PFSK-1 (cell line): Measurements from ENCODE around the gene HEYL.

Source experiments
- FOXP2 ChIP-seq: optimal IDR thresholded peaks from 2 replicates; pipeline ENCODE3; 2011; ENCODE audit warnings: borderline replicate concordance, control low read depth, inconsistent platforms; ENCODE audit not compliant: insufficient read depth; ENCODE audit errors: extremely low read length, extremely low read depth
- POLR2AphosphoS5 ChIP-seq: IDR thresholded peaks from 2 replicates; pipeline ENCODE4 v1.6.1; 2012; ENCODE audit warnings: low read depth, mild to moderate bottlenecking, control low read depth, low read length, moderate library complexity
- REST ChIP-seq, 2 experiments: IDR thresholded peaks; 2 replicates each; pipeline versions ENCODE4 v1.6.1 to v1.8.0; 2011 to 2012; ENCODE audit warnings: low read depth in 2 of 2, low read length in 2 of 2, control low read depth in 1 of 2, inconsistent platforms in 1 of 2, mild to moderate bottlenecking in 1 of 2, moderate library complexity in 1 of 2; ENCODE audit not compliant: insufficient read depth in 1 of 2

GRCh38 chr1:39666772-39667171 is 27.3 kb upstream of the HEYL start:
- TF ChIP-seq REST (IDR thresholded peaks at IDR 0.05; ENCODE audit: insufficient read depth in 1 of 2, low read depth in 2 of 2, low read length in 2 of 2) (no peak), FOXP2 (no peak), POLR2AphosphoS5 (no peak)
